ENCODE results near the gene HTRA2.

The HTRA2 gene

DNA sequence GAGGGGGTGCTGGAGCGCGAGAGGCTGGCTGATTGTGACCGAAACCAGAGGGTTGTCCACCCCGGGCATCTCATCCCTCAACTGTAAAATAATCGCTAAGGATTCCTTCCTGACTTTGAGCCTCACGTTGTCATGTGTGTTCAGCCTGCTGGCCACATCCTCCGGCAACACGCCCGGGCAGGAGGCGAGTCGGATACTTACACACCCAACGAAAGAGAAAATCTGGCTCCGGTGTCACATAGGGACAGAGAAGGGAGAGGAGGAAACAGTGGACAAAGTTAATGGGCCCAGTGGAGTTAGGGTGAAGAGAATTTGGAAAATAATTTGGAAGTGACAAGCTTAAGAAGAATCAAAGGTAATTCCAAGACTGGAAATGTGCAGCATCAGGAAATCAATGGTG lies 13.1 kb upstream of the HTRA2 start:
- DNase-seq: no peak

DNA sequence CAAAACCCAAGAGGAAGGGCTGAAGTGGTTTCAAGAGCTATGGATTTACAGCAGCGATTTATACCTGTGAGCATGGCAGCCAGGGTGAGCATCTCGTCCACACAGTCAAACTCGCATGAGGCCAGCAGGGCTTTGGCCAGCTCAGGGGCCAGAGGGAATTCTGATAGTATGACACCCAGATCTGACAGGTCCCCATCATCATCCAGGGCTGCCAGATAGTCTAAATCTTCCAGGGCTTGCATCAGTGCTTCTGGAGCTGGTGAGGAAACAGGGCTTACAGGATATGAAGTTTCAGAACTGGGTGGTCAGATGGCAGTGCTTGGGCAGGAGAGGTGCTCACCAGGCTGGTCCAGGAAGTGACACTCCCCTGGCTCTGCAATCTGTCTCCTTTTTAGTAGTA lies 7.2 kb upstream of the HTRA2 start:
- DNase-seq: no peak

- no peak for DNase-seq
Measured at GRCh38 chr2:74524005-74524404, 5.7 kb upstream of the HTRA2 start.

- DNase-seq: no peak
Measured at GRCh38 chr2:74524955-74525716, 4.6 kb upstream of the HTRA2 start.

DNA sequence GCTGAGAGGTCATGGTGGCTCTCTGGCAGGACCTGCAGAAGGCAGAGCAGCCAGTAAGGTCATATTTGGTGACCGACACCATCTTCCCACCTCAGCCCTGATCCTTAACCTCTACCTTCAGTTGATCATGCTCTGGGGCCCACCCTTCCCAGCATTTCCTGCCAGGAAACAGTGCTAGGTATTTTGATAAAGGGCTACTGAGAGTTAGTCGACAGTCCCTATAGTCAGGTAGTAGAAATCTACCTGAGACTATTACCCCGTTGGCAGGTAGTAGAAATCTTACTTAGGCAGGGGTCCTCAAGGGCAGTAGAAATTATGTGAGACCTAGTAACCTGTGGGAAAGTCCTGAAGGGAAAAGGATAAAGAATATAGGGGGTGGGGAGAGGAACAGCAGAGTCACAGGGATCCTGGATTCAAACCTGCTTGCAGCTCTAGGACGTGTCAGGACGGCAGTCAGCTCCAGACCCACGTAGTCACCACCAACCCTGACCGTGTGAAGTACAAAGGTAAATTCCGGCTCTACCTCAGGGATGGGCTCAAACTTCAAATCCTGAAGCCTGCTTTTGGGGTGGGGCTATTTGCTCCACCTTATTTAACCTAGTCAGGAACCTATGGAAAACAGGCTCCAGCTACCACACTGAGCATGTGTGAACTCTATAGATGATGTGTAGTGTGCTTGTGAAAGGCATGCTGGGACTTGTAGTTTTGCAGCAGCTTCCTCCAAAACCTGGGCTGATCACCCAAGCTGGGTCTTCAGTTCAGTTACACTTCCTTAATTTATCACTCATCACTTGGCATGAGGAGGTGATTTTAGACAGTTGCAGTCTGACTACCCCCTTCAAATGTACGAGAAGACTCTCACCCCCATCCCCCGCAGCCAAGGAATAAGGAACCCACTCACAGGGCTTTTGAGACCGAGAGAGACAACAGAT lies 3.8 kb upstream of the HTRA2 start, which contains the start of gene DQX1:
Gene DQX1, minus strand, starts transcription at position 515 of the 932 bp plus-strand sequence. Its CDS starts 502 bp downstream, at position 13.
- DNase-seq: no peak

DNA sequence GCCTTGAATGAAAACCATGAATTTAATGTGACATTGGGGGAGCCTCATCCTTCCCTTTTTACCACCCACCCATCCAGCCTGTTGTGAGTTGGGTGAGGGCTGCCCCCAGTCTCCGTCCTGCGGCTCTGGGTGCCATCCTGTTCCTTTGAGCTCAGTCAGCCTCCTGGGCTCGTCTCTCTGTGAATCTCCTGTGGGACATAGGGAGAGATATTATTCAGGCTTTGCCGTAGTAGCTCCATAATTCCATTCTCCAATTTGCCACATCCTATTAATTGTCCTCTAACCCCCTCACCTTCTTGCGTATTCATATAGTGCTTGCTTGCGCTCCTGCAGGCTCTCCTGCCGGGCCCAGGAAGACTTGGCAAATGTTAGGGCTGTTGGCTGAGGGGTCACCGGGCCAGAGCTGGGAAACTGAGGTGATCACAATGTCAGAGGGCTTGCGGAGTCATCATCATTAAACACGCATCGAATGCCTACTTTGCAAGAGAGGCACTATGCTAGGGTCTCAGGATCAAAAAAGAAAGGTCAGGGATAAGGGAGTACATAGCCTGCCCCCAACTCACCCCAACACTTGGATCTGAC lies 3.0 kb upstream of the HTRA2 start:
- no peak for DNase-seq

- no peak for DNase-seq
Measured at GRCh38 chr2:74527741-74528140, 2.0 kb upstream of the HTRA2 start.

GRCh38 chr2:74528600-74529356 lies 955 bp upstream of the HTRA2 start:
- DNase-seq: no peak

GRCh38 chr2:74530239-74531187 lies 780 bp downstream of the HTRA2 start:
- no peak for DNase-seq

DNA sequence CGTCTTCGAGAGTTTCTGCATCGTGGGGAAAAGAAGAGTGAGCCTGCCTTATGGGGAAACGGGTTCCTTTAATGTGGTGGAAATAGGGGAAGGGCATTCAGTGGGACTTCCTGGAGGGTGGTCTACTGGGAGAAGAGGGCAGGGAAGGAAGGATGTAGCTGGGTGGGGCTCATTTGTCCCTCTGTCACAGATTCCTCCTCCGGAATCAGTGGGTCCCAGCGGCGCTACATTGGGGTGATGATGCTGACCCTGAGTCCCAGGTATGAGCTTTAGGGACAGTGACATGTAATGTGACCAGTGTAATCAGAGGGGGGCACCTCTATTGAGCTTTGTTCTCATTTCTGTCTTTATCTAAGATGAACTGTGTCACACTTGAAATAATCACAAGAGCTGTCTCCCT lies 1.9 kb downstream of the HTRA2 start:
- no peak for DNase-seq

- DNase-seq: no peak
Measured at GRCh38 chr2:74532222-74532621, 2.5 kb downstream of the HTRA2 start.

GRCh38 chr2:74533464-74533863 lies 3.7 kb downstream of the HTRA2 start:
- DNase-seq: no peak

DNA sequence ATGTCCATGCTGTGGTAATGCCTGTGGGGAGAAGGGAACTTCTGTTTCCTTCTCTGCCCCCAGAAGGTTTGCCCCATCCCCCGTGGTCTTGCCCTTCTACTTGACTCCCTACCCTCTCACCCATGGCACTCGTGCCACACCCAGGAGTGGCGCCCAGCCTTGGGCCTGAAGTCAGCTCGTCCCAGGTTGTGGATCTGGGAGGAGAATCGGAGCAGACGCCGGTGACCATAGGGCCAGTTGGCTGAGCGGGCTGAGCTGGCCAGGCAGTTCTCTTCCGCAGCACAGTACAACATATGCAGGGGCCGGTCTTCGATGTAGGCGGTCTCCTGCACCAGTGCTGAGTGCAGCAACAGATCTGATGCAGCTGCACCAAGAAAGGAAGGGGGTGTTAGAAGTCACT lies 4.7 kb downstream of the HTRA2 start:
- no peak for DNase-seq

DNA sequence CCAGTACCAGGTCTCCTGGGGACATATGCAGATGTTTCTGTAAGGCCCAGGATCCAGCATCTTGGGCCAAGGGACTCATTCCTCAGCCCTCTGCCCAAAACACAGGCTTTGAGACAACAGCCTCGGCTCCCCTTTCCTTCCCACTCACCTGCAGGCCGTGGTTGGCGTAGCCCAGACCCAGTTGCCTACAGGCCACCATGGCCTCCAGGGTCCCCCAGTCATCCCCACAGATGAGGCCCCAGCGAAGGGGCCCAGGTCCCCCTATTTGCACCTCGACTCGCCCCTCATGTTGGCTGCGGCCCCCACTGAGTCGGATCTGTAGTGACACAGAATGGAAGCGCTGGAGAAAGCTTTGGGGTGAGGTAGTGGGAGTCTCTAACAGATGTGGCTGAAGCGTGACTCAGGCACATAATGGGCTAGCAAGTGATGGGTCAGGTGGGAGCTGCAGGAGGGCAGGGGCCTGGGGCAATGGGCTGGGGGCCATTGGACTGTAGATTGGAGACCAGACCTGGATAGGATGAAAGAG lies 5.8 kb downstream of the HTRA2 start:
- no peak for DNase-seq

GRCh38 chr2:74536166-74536950 lies 6.6 kb downstream of the HTRA2 start:
- DNase-seq: no peak

GRCh38 chr2:74537140-74537539 lies 7.4 kb downstream of the HTRA2 start:
- no peak for DNase-seq

GRCh38 chr2:74538881-74539339 lies 9.2 kb downstream of the HTRA2 start:
- DNase-seq: no peak

DNA sequence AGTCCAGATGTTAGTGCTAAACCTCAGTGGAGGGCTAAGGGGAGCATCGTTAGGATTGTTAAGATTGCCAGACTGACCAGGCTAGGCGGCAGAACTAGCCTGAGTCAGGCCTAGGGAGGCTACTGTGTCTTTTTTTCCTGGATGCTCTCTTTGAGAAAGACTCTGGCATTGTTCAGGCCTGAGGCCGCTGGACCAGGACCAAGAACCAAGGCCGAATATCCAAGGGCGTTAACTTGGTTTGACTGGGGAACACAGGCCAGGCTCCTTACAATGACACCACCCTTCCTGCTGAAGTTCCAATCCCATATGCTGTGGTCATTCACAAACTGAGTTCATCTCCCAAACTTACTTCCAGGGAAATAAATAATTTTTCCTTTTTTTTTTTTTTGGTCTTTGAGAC lies 10.6 kb downstream of the HTRA2 start:
- no peak for DNase-seq

DNA sequence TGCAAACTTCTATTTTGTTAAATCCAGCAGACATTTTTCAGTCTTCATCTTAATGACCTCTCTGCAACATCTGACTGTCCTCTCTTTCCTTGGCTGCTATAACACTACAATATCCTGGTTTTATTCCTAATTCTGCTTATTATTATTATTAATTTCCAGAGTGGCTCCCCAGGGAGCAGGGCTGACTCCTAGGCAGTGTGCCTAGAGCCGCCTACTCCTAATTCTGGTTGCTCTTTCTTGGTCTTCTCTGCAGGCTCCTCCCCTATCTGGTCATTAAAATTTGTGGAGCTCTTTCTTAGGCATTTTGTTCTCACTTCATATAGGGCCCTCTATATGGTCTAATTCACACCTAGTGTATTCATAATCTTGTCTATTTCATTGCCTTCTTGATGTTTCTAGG lies 13.2 kb downstream of the HTRA2 start:
- no peak for DNase-seq

DNA sequence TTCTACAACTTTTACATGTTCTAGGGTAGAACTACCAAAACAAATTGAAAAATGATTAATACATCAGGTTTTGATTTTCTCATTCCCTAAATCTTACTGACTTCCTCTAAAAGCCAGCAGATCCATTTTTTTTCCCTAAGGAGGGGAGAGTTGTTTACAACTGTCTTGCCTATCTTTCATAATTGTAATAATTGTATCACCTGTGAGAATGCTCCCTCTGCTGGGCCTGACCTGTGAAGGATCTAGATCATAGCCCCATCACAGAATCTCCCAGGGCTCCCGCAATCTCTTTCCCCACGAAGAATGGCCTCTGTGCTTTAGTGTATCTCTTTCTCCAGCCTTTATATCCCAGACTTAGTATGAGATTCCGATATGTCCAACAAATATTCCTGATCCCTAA lies 14.9 kb downstream of the HTRA2 start:
- DNase-seq: no peak
